Muscle of leg (tissue), 11 donors: ENCODE measurements around the gene CORO1C. TPM values are rescaled to one million over a fixed set of nuclear protein-coding genes. Genes with fewer than 3 reads are reported as not detected.
"Not testable (repeated sequence)": the region's sequence is repeated elsewhere in the genome, so short reads cannot be mapped to it uniquely, and the experiment has no call there.

ENCODE experiments used
- DNase-seq: peaks from one replicate; pipeline ENCODE4 v3.0.0; 2013
- H3K27ac ChIP-seq: one replicate; pipeline ENCODE4 v1.5.1; 2013; ENCODE audit warnings: mild to moderate bottlenecking, low read length, control low read depth
- H3K27me3 ChIP-seq: one replicate; pipeline ENCODE4 v1.6.1; 2013; ENCODE audit warnings: low read length; ENCODE audit not compliant: control insufficient read depth, insufficient read depth
- H3K36me3 ChIP-seq: one replicate; pipeline ENCODE4 v1.6.1; 2013; ENCODE audit warnings: low read length; ENCODE audit not compliant: control insufficient read depth, insufficient read depth
- H3K4me1 ChIP-seq: one replicate; pipeline ENCODE4 v1.6.1; 2013; ENCODE audit warnings: low read length; ENCODE audit not compliant: control insufficient read depth, insufficient read depth
- H3K4me3 ChIP-seq: one replicate; pipeline ENCODE4 v1.5.1; 2013; ENCODE audit warnings: low read length, control low read depth
- H3K9me3 ChIP-seq: replicated peaks from 2 replicates; pipeline ENCODE4 v1.6.1; 2013; ENCODE audit warnings: low read depth, low read length; ENCODE audit not compliant: control insufficient read depth
- WGBS: methylation state at CpG from one replicate; pipeline ENCODE4 v1.1.5; 2013; ENCODE audit warnings: missing lambda C conversion rate; ENCODE audit not compliant: insufficient coverage; 5-methylcytosine and 5-hydroxymethylcytosine counted together
- polyA plus RNA-seq, 8 donors: library from polyadenylated mRNA; unstranded; fragments of 120-200 nt; gene quantifications; one replicate each; pipeline versions ENCODE4 v1.2.1 to v1.2.3, GENCODE V29; 2013; ENCODE audit warnings: inconsistent platforms in 1 of 8, low replicate concordance in 1 of 8; ENCODE audit not compliant: insufficient read length in 8 of 8, insufficient read depth in 1 of 8
- total RNA-seq: library from RNA; stranded (reverse); fragments of 120-200 nt; gene quantifications from one replicate; pipeline ENCODE4 v1.2.4, GENCODE V29; 2013

CORO1C gene
- total and polyA plus RNA-seq, 9 donors, result 56.1 to 100 (median 70.0) TPM

GRCh38 chr12:108627134-108627920 lies 104.0 kb downstream of the CORO1C start:
- no peak overlapping the region for H3K27ac ChIP-seq
- no peaks in the 10 kb centered on the region for H3K36me3 ChIP-seq
- H3K4me1 ChIP-seq, result peaks cover 41% of the 10 kb centered on the region
- no peaks in the 10 kb centered on the region for H3K27me3 ChIP-seq
- no peak overlapping the region for H3K4me3 ChIP-seq
- no peaks in the 10 kb centered on the region for H3K9me3 ChIP-seq
- WGBS, result 85% methylated on average over 7 of the region's 8 CpGs
- no peak for DNase-seq

- no peak for DNase-seq
- peaks cover 33% of the 10 kb centered on the region for H3K4me1 ChIP-seq
- WGBS, result no CpG with 5 or more reads among the region's 3 CpGs
These were observed 106.1 kb downstream of the CORO1C start for GRCh38 chr12:108625228-108625627.

GRCh38 chr12:108623577-108623976 lies 107.7 kb downstream of the CORO1C start:
- no peaks in the 10 kb centered on the region for H3K27me3 ChIP-seq
- no peaks in the 10 kb centered on the region for H3K36me3 ChIP-seq
- WGBS, result 97% methylated on average over 7 of the region's 8 CpGs
- no peaks in the 10 kb centered on the region for H3K9me3 ChIP-seq
- peaks cover 19% of the 10 kb centered on the region for H3K4me1 ChIP-seq
- no peak overlapping the region for H3K27ac ChIP-seq
- no peak overlapping the region for H3K4me3 ChIP-seq
- DNase-seq, result no peak

More at GRCh38 chr12:108625228-108625627, 106.1 kb downstream of the CORO1C start:
- H3K27ac ChIP-seq, result no peak overlapping the region
- no peaks in the 10 kb centered on the region for H3K9me3 ChIP-seq
- no peak overlapping the region for H3K4me3 ChIP-seq
- H3K36me3 ChIP-seq, result no peaks in the 10 kb centered on the region
- no peaks in the 10 kb centered on the region for H3K27me3 ChIP-seq

GRCh38 chr12:108622921-108623514 lies 108.3 kb downstream of the CORO1C start:
- Histone ChIP-seq H3K4me1 (peaks cover 21% of the 10 kb centered on the region), H3K27ac (peak overlapping the region; percentile 50), H3K4me3 (no peak overlapping the region), H3K36me3 (no peaks in the 10 kb centered on the region), H3K9me3 (no peaks in the 10 kb centered on the region), H3K27me3 (no peaks in the 10 kb centered on the region)
- WGBS, result 81% methylated on average over 13 of the region's 14 CpGs
- DNase-seq, result no peak

GRCh38 chr12:108622421-108622820 lies 108.9 kb downstream of the CORO1C start:
- peak; percentile 78 for DNase-seq
- peaks cover 26% of the 10 kb centered on the region for H3K4me1 ChIP-seq
- peak overlapping the region; percentile 50 for H3K27ac ChIP-seq
- no peaks in the 10 kb centered on the region for H3K27me3 ChIP-seq
- 48% methylated on average over 3 of the region's 4 CpGs for WGBS
- no peaks in the 10 kb centered on the region for H3K36me3 ChIP-seq
- H3K4me3 ChIP-seq, result no peak overlapping the region
- no peaks in the 10 kb centered on the region for H3K9me3 ChIP-seq

- no peak for DNase-seq
These were observed 110.2 kb downstream of the CORO1C start for GRCh38 chr12:108621161-108621560.

GRCh38 chr12:108620236-108620879 lies 111.0 kb downstream of the CORO1C start:
- Histone ChIP-seq H3K27me3 (no peaks in the 10 kb centered on the region), H3K4me1 (peaks cover 32% of the 10 kb centered on the region), H3K9me3 (peaks cover 4% of the 10 kb centered on the region), H3K36me3 (no peaks in the 10 kb centered on the region), H3K4me3 (no peak overlapping the region), H3K27ac (no peak overlapping the region)
- DNase-seq, result no peak
- WGBS, result 89% methylated on average over 9 of the region's 10 CpGs

More at GRCh38 chr12:108621161-108621560, 110.2 kb downstream of the CORO1C start:
- WGBS, result 61% methylated on average over 3 of the region's 3 CpGs
- Histone ChIP-seq H3K27ac (no peak overlapping the region), H3K36me3 (no peaks in the 10 kb centered on the region), H3K4me1 (peaks cover 32% of the 10 kb centered on the region), H3K27me3 (no peaks in the 10 kb centered on the region), H3K9me3 (peaks cover under 1% of the 10 kb centered on the region), H3K4me3 (no peak overlapping the region)

GRCh38 chr12:108619369-108620160 lies 111.8 kb downstream of the CORO1C start:
- no peaks in the 10 kb centered on the region for H3K27me3 ChIP-seq
- no peaks in the 10 kb centered on the region for H3K36me3 ChIP-seq
- H3K9me3 ChIP-seq, result peaks cover 4% of the 10 kb centered on the region
- peaks cover 32% of the 10 kb centered on the region for H3K4me1 ChIP-seq
- 70% methylated on average over 7 of the region's 14 CpGs for WGBS
- H3K27ac ChIP-seq, result no peak overlapping the region
- H3K4me3 ChIP-seq, result no peak overlapping the region
- DNase-seq, result no peak

GRCh38 chr12:108618953-108619274 lies 112.4 kb downstream of the CORO1C start:
- no CpG with 5 or more reads among the region's 4 CpGs for whole genome bisulfite sequencing
- peaks cover 32% of the 10 kb centered on the region for H3K4me1 ChIP-seq
- H3K4me3 ChIP-seq, H3K27me3 ChIP-seq, DNase-seq, H3K9me3 ChIP-seq, H3K36me3 ChIP-seq, H3K27ac ChIP-seq: not testable (repeated sequence)
